ENCODE data around the gene GAPDHS. TPM values are rescaled to one million over a fixed set of nuclear protein-coding genes. Genes with fewer than 3 reads are reported as not detected.

GAPDHS gene
- total RNA-seq, 1 experiment from 2014 or later: not detected

DNA sequence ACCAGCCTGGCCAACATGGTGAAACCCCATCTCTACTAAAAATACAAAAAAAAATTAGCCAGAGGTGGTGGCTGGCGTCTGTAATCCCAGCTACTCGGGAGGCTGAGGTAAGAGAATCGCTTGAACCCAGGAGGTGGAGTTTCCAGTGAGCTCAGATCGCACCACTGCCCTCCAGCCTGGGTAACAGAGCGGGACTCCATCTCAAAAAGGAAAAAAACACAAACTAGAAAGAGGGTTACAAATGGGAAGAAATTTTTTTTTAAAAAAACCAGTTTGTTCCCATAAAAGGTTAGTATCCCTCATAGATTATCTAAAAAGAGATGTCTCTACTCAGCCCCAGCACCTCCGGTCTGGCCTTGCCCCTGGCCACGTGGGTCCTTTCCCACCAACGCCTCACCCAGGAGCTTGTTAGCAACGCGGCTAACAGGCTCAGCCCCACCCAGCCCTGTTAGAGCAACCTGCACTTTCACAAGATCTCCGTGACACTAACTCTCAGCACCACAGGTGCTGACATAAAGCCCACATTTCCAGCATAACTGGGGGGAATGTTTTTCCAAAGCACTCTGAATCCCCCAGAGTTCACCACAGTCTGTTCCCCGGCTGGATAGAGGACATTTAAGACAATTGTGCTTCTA lies 24.1 kb upstream of the GAPDHS start:
- Histone ChIP-seq H4K91ac (ENCODE audit: insufficient read length, low read depth, low read length) (no peak overlapping the region), H2AK5ac (ENCODE audit: insufficient read length, low read length) (no peak overlapping the region), H3K79me1 (ENCODE audit: insufficient read depth, low read depth, low read length, poor library complexity, severe bottlenecking) (no peaks in the 10 kb centered on the region), H4K5ac (ENCODE audit: insufficient read length, low read depth, low read length) (peak overlapping the region; percentile 20), H3K14ac (ENCODE audit: insufficient read depth, low read length) (peak overlapping the region; percentile 94; the same call in 1 of the 2 replicates), H3K9me3 (ENCODE audit: control insufficient read depth, low read depth, low read length) (no peaks in the 10 kb centered on the region), H3K4me1 (ENCODE audit: insufficient read depth, low read length) (no peaks in the 10 kb centered on the region), H3K56ac (ENCODE audit: insufficient read length, low read depth, low read length) (no peak overlapping the region), H2BK120ac (ENCODE audit: low read depth, low read length, poor library complexity, severe bottlenecking) (no peak overlapping the region), H2BK12ac (ENCODE audit: insufficient read length, low read depth, low read length) (no peak overlapping the region), H4K20me1 (ENCODE audit: control insufficient read depth, insufficient read depth, insufficient read length) (no peaks in the 10 kb centered on the region), H3K27ac (ENCODE audit: insufficient read length, low read depth, low read length) (peak overlapping the region; percentile 36), H3K4me2 (ENCODE audit: insufficient read depth, insufficient read length, low read length) (peak overlapping the region; percentile 94), H2BK20ac (ENCODE audit: low read depth, low read length, poor library complexity, severe bottlenecking) (no peak overlapping the region), H3K18ac (ENCODE audit: insufficient read length, low read depth, low read length) (peak overlapping the region; percentile 83), H2BK5ac (ENCODE audit: insufficient read length, low read length) (no peak overlapping the region), H3K23ac (ENCODE audit: insufficient read length, low read depth, low read length) (no peak overlapping the region), H3T11ph (ENCODE audit: low read length) (no peak overlapping the region), H2AFZ (ENCODE audit: low read length) (no peak overlapping the region), H3K4ac (ENCODE audit: low read depth, low read length) (peak overlapping the region; percentile 35; the same call in 1 of the 2 replicates), H2BK15ac (ENCODE audit: low read depth, low read length) (no peak overlapping the region), H3K23me2 (ENCODE audit: insufficient read length, low read depth, low read length, poor library complexity, severe bottlenecking) (peaks cover 10% of the 10 kb centered on the region), H3K27me3 (ENCODE audit: insufficient read depth, low read length) (no peaks in the 10 kb centered on the region; the same call in 1 of the 2 replicates), H4K8ac (replicated peaks; ENCODE audit: insufficient read length, low read depth, low read length) (no peak overlapping the region), H3K9ac (ENCODE audit: extremely low read depth, insufficient read length, low read length) (peak overlapping the region; percentile 88), H3K79me2 (ENCODE audit: insufficient read depth, low read length) (peaks cover 4% of the 10 kb centered on the region; the same call in 1 of the 2 replicates)
- H3K36me3 Mint-ChIP-seq (ENCODE audit: insufficient read depth in 1 of 3, low read depth in 3 of 3): peaks cover 30 to 42% (median 42%) of the 10 kb centered on the region in 3 experiments
- WGBS (ENCODE audit: extremely low coverage, insufficient read length, low lambda C conversion rate): no CpG with 5 or more reads among the region's 12 CpGs
- DNase-seq: peak; percentile 79
- no peaks in the 10 kb centered on the region for H3K9me3 Mint-ChIP-seq
- peaks cover 26% of the 10 kb centered on the region for H3K27me3 Mint-ChIP-seq (ENCODE audit: low read depth)
- H3K4me1 Mint-ChIP-seq: peaks cover 19 to 35% of the 10 kb centered on the region in 2 experiments
- H3K4me3 Mint-ChIP-seq: peak overlapping the region; percentile 97 to 98
- no peak for TF ChIP-seq CTCF (conservative IDR thresholded peaks at IDR 0.05)
- peak overlapping the region; percentile 99 to 100 (median 99) for H3K27ac Mint-ChIP-seq

Data from H9 (cell line).